ENCODE data around the gene ANXA6.

GRCh38 chr5:151181818-151182523, 24.4 kb upstream of the ANXA6 start:
- TF ChIP-seq CTCF (IDR thresholded peaks at IDR 0.05; ENCODE audit: poor library complexity) (no peak), EZH2 (IDR thresholded peaks at IDR 0.05; ENCODE audit: borderline replicate concordance) (no peak)
